Fibroblast of pulmonary artery (primary cell): ENCODE results near the gene GPD1L.
"Not testable (repeated sequence)": the region's sequence is repeated elsewhere in the genome, so short reads cannot be mapped to it uniquely, and the experiment has no call there.

Experiments used
- DNase-seq: peaks from one replicate; pipeline ENCODE4 v3.0.0-alpha.2; 2010; ENCODE audit warnings: low read depth
- H3K4me3 ChIP-seq: replicated peaks from 2 replicates; pipeline ENCODE4 v1.5.1; 2011; ENCODE audit warnings: low read depth, mild to moderate bottlenecking, control low read depth, low read length, moderate library complexity
- TF ChIP-seq, protein P1 (sequence below): IDR thresholded peaks from 2 replicates; pipeline ENCODE4 v1.5.1; 2011; ENCODE audit warnings: mild to moderate bottlenecking, control low read depth, low read length, inconsistent platforms; ENCODE audit errors: missing control alignments

Gene GPD1L

DNA sequence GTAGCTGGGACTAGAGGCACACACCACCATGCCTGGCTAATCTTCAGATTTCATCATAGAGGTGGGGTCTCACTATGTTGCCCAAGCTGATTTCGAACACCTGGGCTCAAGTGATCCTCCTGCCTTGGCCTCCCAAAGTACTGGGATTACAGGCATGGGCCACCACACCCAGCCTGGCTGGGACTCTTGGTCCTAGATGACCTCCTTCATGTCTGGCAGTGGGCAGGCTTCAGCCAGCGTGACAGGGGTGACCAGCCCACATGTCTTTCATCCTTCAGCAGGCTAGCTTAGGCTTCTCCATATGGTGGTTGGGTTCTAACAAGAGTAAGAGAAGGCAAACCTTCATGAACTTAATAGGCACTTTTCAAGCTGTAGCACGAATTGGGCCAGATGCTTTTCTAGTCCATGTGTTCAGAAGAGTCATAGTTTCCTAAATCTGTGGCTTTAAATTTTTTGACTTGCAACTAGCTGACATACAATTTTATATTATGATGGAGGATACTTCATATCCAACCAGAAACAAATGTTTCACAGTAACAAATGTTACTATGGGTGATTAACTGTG lies 7.6 kb downstream of the GPD1L start:
- no peak for DNase-seq
- TF ChIP-seq, protein P1, sequence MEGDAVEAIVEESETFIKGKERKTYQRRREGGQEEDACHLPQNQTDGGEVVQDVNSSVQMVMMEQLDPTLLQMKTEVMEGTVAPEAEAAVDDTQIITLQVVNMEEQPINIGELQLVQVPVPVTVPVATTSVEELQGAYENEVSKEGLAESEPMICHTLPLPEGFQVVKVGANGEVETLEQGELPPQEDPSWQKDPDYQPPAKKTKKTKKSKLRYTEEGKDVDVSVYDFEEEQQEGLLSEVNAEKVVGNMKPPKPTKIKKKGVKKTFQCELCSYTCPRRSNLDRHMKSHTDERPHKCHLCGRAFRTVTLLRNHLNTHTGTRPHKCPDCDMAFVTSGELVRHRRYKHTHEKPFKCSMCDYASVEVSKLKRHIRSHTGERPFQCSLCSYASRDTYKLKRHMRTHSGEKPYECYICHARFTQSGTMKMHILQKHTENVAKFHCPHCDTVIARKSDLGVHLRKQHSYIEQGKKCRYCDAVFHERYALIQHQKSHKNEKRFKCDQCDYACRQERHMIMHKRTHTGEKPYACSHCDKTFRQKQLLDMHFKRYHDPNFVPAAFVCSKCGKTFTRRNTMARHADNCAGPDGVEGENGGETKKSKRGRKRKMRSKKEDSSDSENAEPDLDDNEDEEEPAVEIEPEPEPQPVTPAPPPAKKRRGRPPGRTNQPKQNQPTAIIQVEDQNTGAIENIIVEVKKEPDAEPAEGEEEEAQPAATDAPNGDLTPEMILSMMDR: no peak
- no peak overlapping the region for H3K4me3 ChIP-seq

DNA sequence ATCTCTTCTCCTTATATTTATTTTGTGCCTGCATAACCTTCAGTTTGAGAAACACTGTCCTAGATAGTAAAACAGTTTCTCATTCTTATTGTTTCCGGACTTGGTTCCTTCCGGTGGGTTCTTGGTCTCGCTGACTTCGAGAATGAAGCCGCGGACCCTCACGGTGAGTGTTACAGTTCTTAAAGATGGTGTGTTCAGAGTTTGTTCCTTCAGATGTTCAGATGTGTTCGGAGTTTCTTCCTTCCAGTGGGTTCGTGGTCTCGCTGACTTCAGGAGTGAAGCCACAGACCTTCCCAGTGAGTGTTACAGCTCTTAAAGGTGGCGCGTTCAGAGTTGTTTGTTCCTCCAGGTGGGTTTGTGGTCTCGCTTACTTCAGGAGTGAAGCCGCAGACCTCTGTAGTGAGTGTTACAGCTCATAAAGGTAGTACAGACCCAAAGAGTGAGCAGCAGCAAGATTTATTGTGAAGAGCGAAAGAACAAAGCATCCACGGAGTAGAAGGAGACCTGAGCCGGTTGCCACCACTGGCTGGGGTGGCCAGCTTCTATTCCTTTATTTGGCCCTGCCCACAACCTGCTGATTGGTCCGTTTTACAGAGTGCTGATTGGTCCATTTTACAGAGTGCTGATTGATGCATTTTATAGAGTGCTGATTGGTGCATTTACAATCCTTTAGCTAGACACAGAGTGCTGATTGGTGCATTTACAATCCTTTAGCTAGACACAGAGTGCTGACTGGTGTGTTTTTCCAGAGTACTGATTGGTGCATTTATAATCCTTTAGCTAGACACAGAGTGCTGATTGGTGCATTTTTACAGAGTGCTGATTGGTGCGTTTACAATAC lies 8.3 kb downstream of the GPD1L start:
- not testable (repeated sequence) for DNase-seq, H3K4me3 ChIP-seq

DNA sequence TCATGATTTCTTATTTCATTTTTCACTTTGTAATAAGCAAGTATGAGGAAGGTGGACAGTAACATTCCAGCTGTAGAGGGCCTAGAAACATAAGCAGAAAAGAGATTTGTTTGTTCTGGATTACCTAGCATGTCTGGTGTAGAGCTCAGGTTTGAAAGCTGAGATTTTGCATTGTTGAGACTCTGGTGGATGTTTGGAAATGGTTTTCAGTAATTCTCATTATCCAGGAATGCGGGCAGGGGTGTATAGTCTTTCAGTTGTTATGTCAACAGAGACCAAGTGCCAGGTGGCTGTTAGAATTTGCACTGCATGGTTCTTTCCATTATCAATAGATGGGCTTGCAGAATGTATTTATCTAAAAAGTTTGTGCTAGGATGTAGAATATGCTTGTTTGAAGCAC lies 10.9 kb downstream of the GPD1L start:
- DNase-seq: no peak
- no peak overlapping the region for H3K4me3 ChIP-seq
- TF ChIP-seq, protein P1: no peak

DNA sequence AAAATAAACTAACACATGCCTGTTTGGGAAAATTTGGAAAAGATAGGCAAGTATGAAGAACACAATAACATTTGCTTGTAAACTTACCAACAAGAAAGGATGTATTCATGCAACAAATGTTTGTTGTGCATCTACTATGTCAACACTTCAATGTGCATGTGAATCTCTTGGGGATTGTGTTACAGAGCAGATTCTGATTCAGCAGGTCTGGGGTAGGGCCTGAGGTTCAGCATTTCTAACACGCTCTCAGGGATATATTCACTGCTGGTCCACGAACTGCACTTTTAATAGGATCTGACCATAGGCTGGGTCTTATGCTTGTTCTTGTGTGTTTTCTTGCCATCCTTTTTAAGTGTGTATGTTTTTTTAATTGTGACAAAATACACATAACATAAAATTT lies 11.8 kb downstream of the GPD1L start:
- TF ChIP-seq, protein P1: no peak
- no peak overlapping the region for H3K4me3 ChIP-seq
- DNase-seq: no peak

DNA sequence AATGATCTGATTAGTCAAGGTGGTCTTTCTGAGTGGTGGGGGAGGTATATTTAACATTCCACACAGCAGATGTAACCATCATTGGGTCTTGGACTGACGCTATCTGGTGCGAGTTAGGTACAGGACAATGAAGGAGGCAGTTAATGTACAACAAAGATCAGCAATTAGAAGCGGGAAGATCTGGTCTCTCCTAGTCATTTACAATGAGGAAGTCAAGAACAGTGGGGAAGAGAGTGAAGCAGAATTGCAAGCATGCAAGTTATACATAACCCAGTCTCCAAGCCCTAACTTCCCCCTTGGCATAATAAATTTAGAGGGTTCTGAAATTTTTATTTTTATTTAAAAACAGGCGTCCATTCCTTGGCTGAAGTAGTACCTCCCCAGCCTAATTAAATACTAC lies 14.1 kb downstream of the GPD1L start:
- TF ChIP-seq, protein P1: no peak
- no peak overlapping the region for H3K4me3 ChIP-seq
- no peak for DNase-seq

DNA sequence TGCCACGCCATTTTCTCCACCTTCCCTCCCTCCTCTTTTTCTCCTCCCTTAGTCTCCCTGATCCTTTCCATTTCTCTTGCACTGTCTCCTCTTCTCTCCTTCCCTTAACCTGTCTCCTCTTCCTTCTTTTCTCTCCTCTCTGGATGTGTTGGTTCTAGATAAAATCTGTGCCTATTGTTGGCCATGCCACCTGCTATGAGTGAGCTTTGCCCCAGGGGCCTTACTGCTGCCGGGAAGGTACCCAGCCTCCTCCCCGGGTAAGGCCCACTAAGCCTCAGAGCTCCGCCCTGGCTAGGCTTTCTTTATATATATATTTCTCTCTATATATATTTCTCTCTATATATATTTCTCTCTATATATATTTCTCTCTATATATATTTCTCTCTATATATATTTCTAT lies 14.7 kb downstream of the GPD1L start:
- H3K4me3 ChIP-seq: no peak overlapping the region
- DNase-seq: no peak
- TF ChIP-seq, protein P1: no peak

DNA sequence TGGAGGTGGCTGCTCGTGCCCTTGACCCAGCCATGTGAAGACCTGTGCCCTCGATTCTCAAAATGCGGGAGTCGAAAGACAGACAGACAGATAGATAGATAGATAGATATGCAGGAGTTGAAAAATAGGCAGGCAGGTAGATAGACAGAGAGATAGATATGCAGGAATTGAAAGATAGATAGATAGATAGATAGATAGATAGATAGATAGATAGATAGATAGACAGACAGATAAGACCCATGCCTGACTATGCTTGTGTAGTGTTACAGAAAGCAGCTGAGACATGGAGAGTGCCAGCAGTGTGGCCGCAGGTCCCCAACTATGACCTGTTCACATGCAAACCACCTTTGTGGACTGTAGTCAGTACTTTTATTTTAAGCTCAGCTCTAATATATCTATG lies 17.2 kb downstream of the GPD1L start:
- TF ChIP-seq, protein P1: no peak
- no peak for DNase-seq
- H3K4me3 ChIP-seq: no peak overlapping the region
